GM18951 (cell line): Measurements from ENCODE around the gene LRRC4C.

ENCODE experiments used
- POLR2A ChIP-seq: IDR thresholded peaks from 4 replicates; pipeline ENCODE4 v1.6.1; 2011; ENCODE audit warnings: mild to moderate bottlenecking; ENCODE audit not compliant: insufficient read length, insufficient read depth; ENCODE audit errors: extremely low read depth
- in situ Hi-C: fragments of 300-500 bp; cut with MboI; formaldehyde crosslinking; loops from one replicate; pipeline ENCODE4 v1.12.0; 2022; ENCODE audit warnings: low sequenced_read_pairs, mixed read lengths, inconsistent platforms; ENCODE audit not compliant: unreplicated experiment

Gene LRRC4C

GRCh38 chr11:40314327-40314726 lies 1145.1 kb downstream of the LRRC4C start:
- in situ Hi-C loops = no loop called here

DNA sequence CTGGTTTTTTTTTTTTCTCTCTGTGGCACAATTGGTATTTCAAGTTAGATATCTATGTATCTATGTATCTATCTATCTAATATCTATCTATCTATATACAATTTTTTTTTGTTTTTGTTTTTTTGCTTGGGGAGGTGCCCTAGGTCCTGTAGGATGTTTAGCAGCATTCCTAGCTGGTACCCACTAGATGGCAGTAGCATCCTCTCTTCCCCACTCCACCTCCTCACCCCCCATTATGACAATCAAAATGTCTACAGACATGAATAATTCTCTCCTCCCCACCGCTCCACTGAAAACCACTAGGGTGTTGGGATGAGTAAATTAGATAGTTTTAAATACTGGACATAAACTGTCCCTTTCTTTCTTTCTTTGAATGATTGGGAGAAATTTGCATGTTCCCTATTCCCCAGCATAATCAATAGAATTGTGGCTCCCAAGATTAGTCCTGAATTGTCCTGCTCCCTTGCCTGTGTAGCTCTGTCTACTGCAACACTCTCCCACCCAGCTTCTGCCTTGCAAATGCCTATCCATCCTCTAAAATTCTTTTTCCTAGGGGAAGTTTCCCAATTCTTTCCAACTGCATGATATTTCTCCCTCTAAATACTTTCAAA lies 1152.4 kb downstream of the LRRC4C start:
- no peak for TF ChIP-seq POLR2A
- in situ Hi-C loops = no loop called here

More at GRCh38 chr11:40314327-40314726, 1145.1 kb downstream of the LRRC4C start:
- TF ChIP-seq POLR2A = no peak

- in situ Hi-C loops = no loop called here
- no peak for TF ChIP-seq POLR2A
These were observed 1156.8 kb downstream of the LRRC4C start for GRCh38 chr11:40302669-40303068.

GRCh38 chr11:40295466-40295865 lies 1164.0 kb downstream of the LRRC4C start:
- in situ Hi-C loops = no loop called here
- no peak for TF ChIP-seq POLR2A

DNA sequence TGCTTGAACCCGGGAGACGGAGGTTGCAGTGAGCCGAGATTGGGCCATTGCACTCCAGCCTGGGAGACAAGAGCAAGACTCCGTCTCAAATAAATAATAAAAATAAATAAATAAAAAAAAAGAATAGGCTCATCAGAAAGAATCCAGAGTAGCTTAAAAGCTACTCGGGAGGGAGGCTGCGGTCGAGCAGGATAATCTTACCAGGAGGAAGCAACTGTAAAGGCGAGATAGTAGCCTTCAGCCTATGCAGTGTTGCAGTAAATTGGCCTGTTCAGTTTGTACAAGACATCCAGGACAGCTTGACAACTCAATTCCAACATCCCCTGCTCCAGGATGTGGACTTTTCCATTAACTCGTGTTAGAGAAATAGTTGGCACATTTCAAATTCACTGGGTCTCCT lies 1164.7 kb downstream of the LRRC4C start:
- no peak for TF ChIP-seq POLR2A

GRCh38 chr11:40294349-40294735 lies 1165.1 kb downstream of the LRRC4C start:
- in situ Hi-C loops = no loop called here
- no peak for TF ChIP-seq POLR2A

More for the DNA sequence above, 1164.7 kb downstream of the LRRC4C start:
- in situ Hi-C loops = no loop called here

GRCh38 chr11:40293655-40294348 lies 1165.7 kb downstream of the LRRC4C start:
- in situ Hi-C loops = no loop called here
- peak; percentile 13 for TF ChIP-seq POLR2A

- in situ Hi-C loops = no loop called here
- TF ChIP-seq POLR2A = no peak
These were observed 1166.5 kb downstream of the LRRC4C start for GRCh38 chr11:40292721-40293508.

- no peak for TF ChIP-seq POLR2A
- in situ Hi-C loops = no loop called here
These were observed 1167.7 kb downstream of the LRRC4C start for GRCh38 chr11:40291741-40292140.

- in situ Hi-C loops = no loop called here
- no peak for TF ChIP-seq POLR2A
These were observed 1168.1 kb downstream of the LRRC4C start for GRCh38 chr11:40291329-40291728.

DNA sequence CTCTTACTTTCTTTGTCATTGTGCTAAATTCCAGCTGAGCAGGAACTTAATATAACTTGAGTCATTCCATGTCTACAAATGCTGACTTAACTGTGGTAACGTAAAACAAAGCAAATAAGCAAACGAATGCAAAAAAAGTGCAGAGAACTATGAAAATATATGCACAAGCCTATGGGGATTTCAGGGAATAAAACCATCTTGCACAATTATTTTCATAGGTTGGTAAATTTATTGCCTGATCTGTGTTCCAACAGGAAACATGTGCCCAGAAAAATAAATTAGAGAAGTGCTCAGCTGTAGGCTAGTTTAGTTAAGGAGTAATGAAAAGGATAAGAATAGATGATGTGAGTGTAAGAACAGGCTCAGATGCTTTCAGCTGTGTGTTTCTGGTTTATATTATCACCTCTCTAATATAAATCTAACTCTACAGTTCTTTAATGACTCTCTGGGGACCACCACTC lies 1169.3 kb downstream of the LRRC4C start:
- no peak for TF ChIP-seq POLR2A
- in situ Hi-C loops = no loop called here

- TF ChIP-seq POLR2A = no peak
- in situ Hi-C loops = no loop called here
These were observed 1170.1 kb downstream of the LRRC4C start for GRCh38 chr11:40289370-40289769.

- in situ Hi-C loops = no loop called here
- TF ChIP-seq POLR2A = no peak
These were observed 1171.3 kb downstream of the LRRC4C start for GRCh38 chr11:40287916-40288803.

DNA sequence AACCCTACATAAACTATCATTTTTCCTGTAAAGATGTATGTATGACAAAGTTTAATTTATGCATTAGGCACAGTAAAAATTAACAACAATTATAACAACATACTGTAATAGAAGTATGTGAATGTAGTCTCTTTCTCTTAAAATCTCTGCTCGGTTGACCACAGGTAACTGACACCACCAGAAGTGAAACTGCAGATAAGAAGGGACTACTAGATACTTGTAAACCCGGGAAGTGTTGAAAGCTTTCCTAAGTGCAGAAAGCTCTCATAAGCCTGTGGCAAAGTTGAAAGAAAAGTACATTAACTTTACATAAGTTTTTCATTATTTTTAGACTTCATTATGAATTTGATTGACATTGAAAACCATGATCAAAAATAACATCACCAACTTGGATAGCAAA lies 1173.3 kb downstream of the LRRC4C start:
- in situ Hi-C loops = no loop called here

More for the DNA sequence above, 1173.3 kb downstream of the LRRC4C start:
- no peak for TF ChIP-seq POLR2A
